HAP-1 (cell line): ENCODE measurements around the gene MCL1.

Source experiments
- DNase-seq, 2 experiments: peaks; one replicate each; pipeline ENCODE4 v3.0.0-alpha.2; 2016 to 2020; ENCODE audit warnings: low spot score in 2 of 2
- H3K27me3 ChIP-seq: fragments of 250-450 bp; sonication (Bioruptor Pico); 2 replicates; pipeline ENCODE4 v1.5.1; 2020; ENCODE audit warnings: low read depth, mild to moderate bottlenecking, moderate library complexity
- H3K36me3 ChIP-seq: fragments of 250-450 bp; sonication (Bioruptor Pico); replicated peaks from 2 replicates; pipeline ENCODE4 v1.5.1; 2020; ENCODE audit warnings: mild to moderate bottlenecking
- H3K4me1 ChIP-seq: fragments of 250-450 bp; sonication (Bioruptor Pico); 2 replicates; pipeline ENCODE4 v1.5.1; 2020; ENCODE audit warnings: mild to moderate bottlenecking
- H3K4me3 ChIP-seq: fragments of 250-450 bp; sonication (Bioruptor Pico); 2 replicates; pipeline ENCODE4 v1.5.1; 2020; ENCODE audit warnings: mild to moderate bottlenecking, moderate library complexity
- H3K9me3 ChIP-seq: fragments of 250-450 bp; sonication (Bioruptor Pico); 2 replicates; pipeline ENCODE4 v1.5.1; 2020; ENCODE audit warnings: mild to moderate bottlenecking, moderate library complexity
- in situ Hi-C: fragments of 300-500 bp; cut with MboI; formaldehyde crosslinking; loops from 3 replicates; pipeline ENCODE4 v1.14.3; 2020; ENCODE audit warnings: low sequenced_read_pairs, inconsistent platforms, mixed read lengths

MCL1 gene

GRCh38 chr1:150560576-150561253 is 18.7 kb downstream of the MCL1 start:
- in situ Hi-C loops, result no loop called here
- H3K9me3 ChIP-seq, result no peaks in the 10 kb centered on the region
- peaks cover 20% of the 10 kb centered on the region for H3K4me1 ChIP-seq
- peak; percentile 82 to 94 for DNase-seq
- H3K27me3 ChIP-seq, result no peaks in the 10 kb centered on the region
- H3K4me3 ChIP-seq, result peak overlapping the region; percentile 42
- H3K36me3 ChIP-seq, result no peaks in the 10 kb centered on the region

GRCh38 chr1:150560011-150560438 is 19.4 kb downstream of the MCL1 start:
- Histone ChIP-seq H3K36me3 (no peaks in the 10 kb centered on the region), H3K4me1 (peaks cover 20% of the 10 kb centered on the region), H3K27me3 (no peaks in the 10 kb centered on the region), H3K4me3 (no peak overlapping the region), H3K9me3 (no peaks in the 10 kb centered on the region)
- DNase-seq, result peak; percentile 50 to 89
- in situ Hi-C loops, result no loop called here

GRCh38 chr1:150559656-150560010 is 19.8 kb downstream of the MCL1 start:
- no peaks in the 10 kb centered on the region for H3K9me3 ChIP-seq
- H3K27me3 ChIP-seq, result no peaks in the 10 kb centered on the region
- H3K4me1 ChIP-seq, result peaks cover 20% of the 10 kb centered on the region
- H3K36me3 ChIP-seq, result no peaks in the 10 kb centered on the region
- DNase-seq, result no peak
- H3K4me3 ChIP-seq, result no peak overlapping the region
- in situ Hi-C loops, result no loop called here

GRCh38 chr1:150558761-150559655 is 20.4 kb downstream of the MCL1 start:
- in situ Hi-C loops, result no loop called here
- H3K4me1 ChIP-seq, result peaks cover 20% of the 10 kb centered on the region
- no peaks in the 10 kb centered on the region for H3K27me3 ChIP-seq
- H3K4me3 ChIP-seq, result no peak overlapping the region
- H3K9me3 ChIP-seq, result no peaks in the 10 kb centered on the region
- no peaks in the 10 kb centered on the region for H3K36me3 ChIP-seq
- peak in 1 of 2 experiments; percentile 12 for DNase-seq

GRCh38 chr1:150558303-150558704 is 21.1 kb downstream of the MCL1 start:
- in situ Hi-C loops, result no loop called here
- Histone ChIP-seq H3K27me3 (no peaks in the 10 kb centered on the region), H3K9me3 (no peaks in the 10 kb centered on the region), H3K4me1 (peaks cover 20% of the 10 kb centered on the region), H3K36me3 (no peaks in the 10 kb centered on the region), H3K4me3 (no peak overlapping the region)
- no peak for DNase-seq

GRCh38 chr1:150557813-150558212 is 21.6 kb downstream of the MCL1 start:
- in situ Hi-C loops, result no loop called here
- no peaks in the 10 kb centered on the region for H3K27me3 ChIP-seq
- peaks cover 16% of the 10 kb centered on the region for H3K4me1 ChIP-seq
- H3K9me3 ChIP-seq, result no peaks in the 10 kb centered on the region
- DNase-seq, result no peak
- H3K36me3 ChIP-seq, result no peaks in the 10 kb centered on the region
- no peak overlapping the region for H3K4me3 ChIP-seq

GRCh38 chr1:150557065-150557600 is 22.3 kb downstream of the MCL1 start:
- no peaks in the 10 kb centered on the region for H3K9me3 ChIP-seq
- no peaks in the 10 kb centered on the region for H3K36me3 ChIP-seq
- no peaks in the 10 kb centered on the region for H3K27me3 ChIP-seq
- in situ Hi-C loops, result no loop called here
- H3K4me3 ChIP-seq, result no peak overlapping the region
- peaks cover 9% of the 10 kb centered on the region for H3K4me1 ChIP-seq
- no peak for DNase-seq

GRCh38 chr1:150555971-150556865 is 23.2 kb downstream of the MCL1 start:
- H3K36me3 ChIP-seq, result no peaks in the 10 kb centered on the region
- in situ Hi-C loops, result no loop called here

GRCh38 chr1:150555198-150555970 is 24.0 kb downstream of the MCL1 start:
- H3K36me3 ChIP-seq, result no peaks in the 10 kb centered on the region
- no peaks in the 10 kb centered on the region for H3K9me3 ChIP-seq
- H3K4me3 ChIP-seq, result no peak overlapping the region
- in situ Hi-C loops, result no loop called here
- DNase-seq, result no peak
- H3K4me1 ChIP-seq, result 0 out of 2 replicates have a peak, but pooled peaks cover 2% of the 10 kb centered on the region
- H3K27me3 ChIP-seq, result no peaks in the 10 kb centered on the region

More at GRCh38 chr1:150555971-150556865, 23.2 kb downstream of the MCL1 start:
- 0 out of 2 replicates have a peak, but pooled peaks cover 2% of the 10 kb centered on the region for H3K4me1 ChIP-seq
- no peak overlapping the region for H3K4me3 ChIP-seq
- H3K9me3 ChIP-seq, result no peaks in the 10 kb centered on the region
- no peaks in the 10 kb centered on the region for H3K27me3 ChIP-seq
- no peak for DNase-seq

- Histone ChIP-seq H3K27me3 (no peaks in the 10 kb centered on the region), H3K4me3 (no peak overlapping the region), H3K36me3 (no peaks in the 10 kb centered on the region), H3K9me3 (no peaks in the 10 kb centered on the region), H3K4me1 (no peaks in the 10 kb centered on the region)
- in situ Hi-C loops, result no loop called here
- DNase-seq, result no peak
Measured at GRCh38 chr1:150554086-150554452, 25.3 kb downstream of the MCL1 start.

- H3K9me3 ChIP-seq, result no peaks in the 10 kb centered on the region
- peaks cover 2% of the 10 kb centered on the region for H3K4me1 ChIP-seq
- H3K36me3 ChIP-seq, result no peaks in the 10 kb centered on the region
- no peak for DNase-seq
- in situ Hi-C loops, result no loop called here
- no peaks in the 10 kb centered on the region for H3K27me3 ChIP-seq
- no peak overlapping the region for H3K4me3 ChIP-seq
Measured at GRCh38 chr1:150553392-150554085, 25.9 kb downstream of the MCL1 start.

GRCh38 chr1:150552911-150553289 is 26.5 kb downstream of the MCL1 start:
- no peak for DNase-seq
- H3K9me3 ChIP-seq, result no peaks in the 10 kb centered on the region
- H3K36me3 ChIP-seq, result no peaks in the 10 kb centered on the region
- in situ Hi-C loops, result no loop called here
- H3K27me3 ChIP-seq, result no peaks in the 10 kb centered on the region
- no peak overlapping the region for H3K4me3 ChIP-seq
- peaks cover 6% of the 10 kb centered on the region for H3K4me1 ChIP-seq
